Measurements from ENCODE around the gene TNFRSF9. TPM values are rescaled to one million over a fixed set of nuclear protein-coding genes. Genes with fewer than 3 reads are reported as not detected.

Gene TNFRSF9
- total RNA-seq, 1 donor = under 0.01 TPM

DNA sequence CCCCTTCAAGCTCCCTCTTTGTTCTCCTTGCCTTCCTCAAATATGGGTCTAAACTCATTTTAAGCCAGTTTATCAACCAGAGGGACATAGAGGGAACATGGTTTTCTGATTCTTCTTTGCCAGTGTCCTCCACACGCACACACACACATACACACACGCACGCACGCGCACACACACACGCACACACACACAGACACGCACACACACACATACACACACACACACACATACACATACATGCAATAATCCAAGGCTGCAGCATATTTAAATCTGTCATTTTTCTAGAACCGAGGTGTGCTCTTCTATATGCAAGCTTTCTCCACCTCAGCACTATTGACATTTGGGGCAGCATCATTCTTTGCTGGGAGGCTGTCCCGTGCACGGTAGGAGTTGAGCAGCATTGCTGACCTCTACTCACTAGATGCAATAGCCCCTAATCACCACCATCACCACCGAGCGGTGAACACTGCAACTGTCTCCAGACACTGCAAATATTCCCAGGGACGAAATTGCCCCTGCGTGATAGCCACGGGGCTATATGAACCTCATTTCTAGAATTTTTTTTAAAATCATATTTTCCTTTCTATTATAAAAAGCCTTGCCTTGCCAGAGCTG lies 8.0 kb downstream of the TNFRSF9 start:
- DNase-seq (ENCODE audit: insufficient read length, low spot score, missing footprints) = no peak
- Histone ChIP-seq H3K4me2 (ENCODE audit: insufficient read depth, low read length) (no peak overlapping the region), H2AFZ (ENCODE audit: low read length) (no peak overlapping the region), H3K9me3 (ENCODE audit: low read depth, low read length) (no peaks in the 10 kb centered on the region), H3K4me3 (ENCODE audit: insufficient read depth, low read length) (no peak overlapping the region), H3K27me3 (ENCODE audit: insufficient read depth, low read length) (peaks cover 35% of the 10 kb centered on the region), H3K27ac (ENCODE audit: low read depth, low read length) (no peak overlapping the region), H3K4me1 (ENCODE audit: insufficient read depth, low read length) (no peaks in the 10 kb centered on the region), H3K79me2 (ENCODE audit: insufficient read depth, low read length) (no peaks in the 10 kb centered on the region), H3K36me3 (ENCODE audit: insufficient read depth, low read length) (no peaks in the 10 kb centered on the region), H4K20me1 (ENCODE audit: insufficient read depth, low read length) (no peaks in the 10 kb centered on the region)
- TF ChIP-seq, protein P1, sequence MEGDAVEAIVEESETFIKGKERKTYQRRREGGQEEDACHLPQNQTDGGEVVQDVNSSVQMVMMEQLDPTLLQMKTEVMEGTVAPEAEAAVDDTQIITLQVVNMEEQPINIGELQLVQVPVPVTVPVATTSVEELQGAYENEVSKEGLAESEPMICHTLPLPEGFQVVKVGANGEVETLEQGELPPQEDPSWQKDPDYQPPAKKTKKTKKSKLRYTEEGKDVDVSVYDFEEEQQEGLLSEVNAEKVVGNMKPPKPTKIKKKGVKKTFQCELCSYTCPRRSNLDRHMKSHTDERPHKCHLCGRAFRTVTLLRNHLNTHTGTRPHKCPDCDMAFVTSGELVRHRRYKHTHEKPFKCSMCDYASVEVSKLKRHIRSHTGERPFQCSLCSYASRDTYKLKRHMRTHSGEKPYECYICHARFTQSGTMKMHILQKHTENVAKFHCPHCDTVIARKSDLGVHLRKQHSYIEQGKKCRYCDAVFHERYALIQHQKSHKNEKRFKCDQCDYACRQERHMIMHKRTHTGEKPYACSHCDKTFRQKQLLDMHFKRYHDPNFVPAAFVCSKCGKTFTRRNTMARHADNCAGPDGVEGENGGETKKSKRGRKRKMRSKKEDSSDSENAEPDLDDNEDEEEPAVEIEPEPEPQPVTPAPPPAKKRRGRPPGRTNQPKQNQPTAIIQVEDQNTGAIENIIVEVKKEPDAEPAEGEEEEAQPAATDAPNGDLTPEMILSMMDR (IDR thresholded peaks at IDR 0.05; ENCODE audit: extremely low read depth, low read depth, low read length) = no peak

DNA sequence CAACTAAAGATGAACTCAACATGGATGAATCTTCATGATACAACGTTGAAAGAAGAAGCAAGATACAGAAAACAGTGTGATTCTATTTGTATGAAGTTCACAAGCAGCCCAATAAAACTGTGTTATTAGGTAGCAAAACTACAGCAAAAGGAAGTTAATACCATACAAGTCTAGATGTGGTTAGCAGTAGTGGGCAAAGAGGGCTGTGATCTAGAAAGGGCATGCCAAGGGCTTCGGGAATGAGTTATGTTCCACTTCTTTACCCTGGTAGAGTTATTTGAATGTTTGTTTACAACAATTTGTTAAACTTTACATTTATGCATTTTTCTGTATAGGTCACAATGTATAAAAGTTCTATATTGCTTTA lies 9.2 kb downstream of the TNFRSF9 start:
- Histone ChIP-seq H3K36me3 (ENCODE audit: insufficient read depth, low read length) (no peaks in the 10 kb centered on the region), H3K27ac (ENCODE audit: low read depth, low read length) (no peak overlapping the region), H3K4me3 (ENCODE audit: insufficient read depth, low read length) (no peak overlapping the region), H4K20me1 (ENCODE audit: insufficient read depth, low read length) (no peaks in the 10 kb centered on the region), H3K9me3 (ENCODE audit: low read depth, low read length) (no peaks in the 10 kb centered on the region), H2AFZ (ENCODE audit: low read length) (no peak overlapping the region), H3K4me1 (ENCODE audit: insufficient read depth, low read length) (no peaks in the 10 kb centered on the region), H3K27me3 (ENCODE audit: insufficient read depth, low read length) (peaks cover 36% of the 10 kb centered on the region), H3K79me2 (ENCODE audit: insufficient read depth, low read length) (no peaks in the 10 kb centered on the region), H3K4me2 (ENCODE audit: insufficient read depth, low read length) (no peak overlapping the region)
- TF ChIP-seq, protein P1 (IDR thresholded peaks at IDR 0.05; ENCODE audit: extremely low read depth, low read depth, low read length) = no peak
- DNase-seq (ENCODE audit: insufficient read length, low spot score, missing footprints) = no peak

DNA sequence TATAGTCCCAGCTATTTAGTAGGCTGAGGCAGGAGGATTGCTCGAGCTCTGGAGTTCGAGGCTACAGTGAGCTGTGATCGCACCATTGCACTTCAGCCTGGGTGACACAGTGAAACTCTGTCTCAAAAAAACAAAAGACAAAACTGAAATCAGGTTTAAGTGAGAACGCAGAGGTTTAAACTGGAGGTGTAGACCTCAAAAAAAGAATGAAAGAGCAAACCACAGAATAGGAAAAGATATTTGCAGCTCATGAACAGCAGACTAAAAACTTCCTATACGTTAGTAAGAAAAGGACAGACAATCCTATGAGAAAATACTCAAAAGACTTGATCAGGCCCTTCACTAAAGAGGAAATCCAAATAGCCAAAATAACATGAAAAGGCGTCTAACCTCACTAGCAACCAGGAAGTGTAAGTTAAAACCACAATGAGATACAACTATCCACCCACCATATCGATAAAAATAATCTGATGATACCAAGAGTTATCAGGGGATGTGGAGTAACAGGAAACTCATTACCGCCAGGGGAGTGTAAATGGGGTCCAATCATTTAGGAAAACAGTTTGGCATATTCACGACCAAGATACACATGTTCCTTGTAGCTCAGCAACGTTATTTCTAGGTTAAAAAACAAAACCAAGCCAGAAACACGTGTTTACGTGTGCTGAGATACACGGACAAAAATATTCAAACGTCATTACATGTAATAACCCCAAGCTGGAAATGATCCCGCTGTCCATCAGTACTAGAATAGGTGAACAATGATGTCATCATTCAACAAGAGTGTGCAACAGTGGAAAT lies 9.8 kb downstream of the TNFRSF9 start:
- H3K27ac ChIP-seq (ENCODE audit: low read depth, low read length) = no peak overlapping the region
- TF ChIP-seq, protein P1 (IDR thresholded peaks at IDR 0.05; ENCODE audit: extremely low read depth, low read depth, low read length) = no peak
- no peaks in the 10 kb centered on the region for H4K20me1 ChIP-seq (ENCODE audit: insufficient read depth, low read length)
- no peaks in the 10 kb centered on the region for H3K79me2 ChIP-seq (ENCODE audit: insufficient read depth, low read length)
- no peaks in the 10 kb centered on the region for H3K4me1 ChIP-seq (ENCODE audit: insufficient read depth, low read length)
- no peak for DNase-seq (ENCODE audit: insufficient read length, low spot score, missing footprints)
- no peaks in the 10 kb centered on the region for H3K36me3 ChIP-seq (ENCODE audit: insufficient read depth, low read length)
- H3K9me3 ChIP-seq (ENCODE audit: low read depth, low read length) = no peaks in the 10 kb centered on the region
- H3K27me3 ChIP-seq (ENCODE audit: insufficient read depth, low read length) = peaks cover 37% of the 10 kb centered on the region
- H3K4me3 ChIP-seq (ENCODE audit: insufficient read depth, low read length) = no peak overlapping the region
- H2AFZ ChIP-seq (ENCODE audit: low read length) = no peak overlapping the region
- H3K4me2 ChIP-seq (ENCODE audit: insufficient read depth, low read length) = no peak overlapping the region

DNA sequence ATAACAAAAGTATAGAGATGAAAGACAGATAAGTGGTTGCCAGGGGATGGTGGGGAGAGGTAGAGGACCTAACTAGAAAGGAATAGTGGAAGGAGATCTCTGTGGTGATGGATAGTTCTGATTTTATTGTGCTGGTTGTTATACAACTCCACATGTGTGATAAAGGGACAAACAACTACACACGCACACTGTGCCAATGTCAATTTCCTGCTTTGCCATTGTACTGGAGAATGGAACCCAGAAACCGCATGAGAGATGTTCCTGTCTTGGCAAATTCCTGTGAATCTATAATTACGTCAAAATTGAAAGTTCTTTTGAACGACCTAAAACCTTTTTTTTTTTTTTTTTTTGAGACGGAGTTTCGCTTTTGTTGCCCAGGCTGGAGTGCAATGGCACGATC lies 11.0 kb downstream of the TNFRSF9 start:
- H3K4me1 ChIP-seq (ENCODE audit: insufficient read depth, low read length) = no peaks in the 10 kb centered on the region
- TF ChIP-seq, protein P1 (IDR thresholded peaks at IDR 0.05; ENCODE audit: extremely low read depth, low read depth, low read length) = no peak
- no peak overlapping the region for H3K4me2 ChIP-seq (ENCODE audit: insufficient read depth, low read length)
- H4K20me1 ChIP-seq (ENCODE audit: insufficient read depth, low read length) = no peaks in the 10 kb centered on the region
- no peaks in the 10 kb centered on the region for H3K79me2 ChIP-seq (ENCODE audit: insufficient read depth, low read length)
- H3K36me3 ChIP-seq (ENCODE audit: insufficient read depth, low read length) = no peaks in the 10 kb centered on the region
- H3K27ac ChIP-seq (ENCODE audit: low read depth, low read length) = no peak overlapping the region
- peak overlapping the region; percentile 60 for H2AFZ ChIP-seq (ENCODE audit: low read length)
- no peak for DNase-seq (ENCODE audit: insufficient read length, low spot score, missing footprints)
- H3K4me3 ChIP-seq (ENCODE audit: insufficient read depth, low read length) = no peak overlapping the region
- H3K27me3 ChIP-seq (ENCODE audit: insufficient read depth, low read length) = peaks cover 29% of the 10 kb centered on the region
- no peaks in the 10 kb centered on the region for H3K9me3 ChIP-seq (ENCODE audit: low read depth, low read length)

All from osteoblast (primary cell).